ENCODE data around the gene TRIP12.

GRCh38 chr2:229971298-229971790 lies 49.5 kb upstream of the TRIP12 start:
- TF ChIP-seq CTCF (IDR thresholded peaks at IDR 0.05) (no peak), POLR2A (IDR thresholded peaks at IDR 0.05) (no peak)
